Caco-2 (cell line): ENCODE measurements around the gene COP1. TPM values are rescaled to one million over a fixed set of nuclear protein-coding genes. Genes with fewer than 3 reads are reported as not detected.

Experiments
- BruUV-seq: library from RNA; stranded (reverse); fragments of 400-500 nt; replicated peaks from 2 replicates; lab custom pipeline; 2021; lab: Mats Ljungman, UMichigan
- CTCF ChIA-PET: fragments of 300-600 bp; sonication (Branson Sonifier 250); formaldehyde crosslinking; loops from one replicate; lab custom pipeline; 2022; ENCODE audit warnings: antibody characterized with exemption; lab: Charles Lee
- POLR2A ChIA-PET: fragments of 300-600 bp; sonication (Branson Sonifier 250); formaldehyde crosslinking; loops from one replicate; lab custom pipeline; 2022; ENCODE audit warnings: antibody characterized with exemption; lab: Charles Lee
- DNase-seq, 2 experiments: peaks; one replicate each; pipeline versions ENCODE4 v3.0.0 to v3.0.0-alpha.2; 2020 to 2022
- H3K27me3 ChIP-seq: replicated peaks from 2 replicates; pipeline ENCODE4 v1.6.0; 2011; ENCODE audit warnings: low read length; ENCODE audit not compliant: control insufficient read depth, insufficient read depth
- H3K36me3 ChIP-seq: 2 replicates; pipeline ENCODE4 v1.5.1; 2011; ENCODE audit warnings: low read length; ENCODE audit not compliant: control insufficient read depth, insufficient read depth
- H3K4me1 ChIP-seq: fragments of 250-450 bp; sonication (Bioruptor Pico); 2 replicates; pipeline ENCODE4 v1.5.1; 2020; ENCODE audit warnings: mild to moderate bottlenecking
- H3K4me3 ChIP-seq: 2 replicates; pipeline ENCODE4 v1.5.1; 2011; ENCODE audit warnings: low read depth, mild to moderate bottlenecking, control low read depth, low read length
- H3K9me3 ChIP-seq: fragments of 250-450 bp; sonication (Bioruptor Pico); 2 replicates; pipeline ENCODE4 v1.5.1; 2020; ENCODE audit warnings: mild to moderate bottlenecking, moderate library complexity
- H3K27ac Mint-ChIP-seq: one replicate; pipeline ENCODE4 v1.8.0; 2022; ENCODE audit warnings: mixed read lengths; ENCODE audit not compliant: unreplicated experiment
- H3K27me3 Mint-ChIP-seq: one replicate; pipeline ENCODE4 v1.8.0; 2022; ENCODE audit warnings: mixed read lengths; ENCODE audit not compliant: insufficient read depth, unreplicated experiment
- H3K36me3 Mint-ChIP-seq: one replicate; pipeline ENCODE4 v1.8.0; 2022; ENCODE audit warnings: mild to moderate bottlenecking, mixed read lengths; ENCODE audit not compliant: insufficient read depth, unreplicated experiment
- H3K4me1 Mint-ChIP-seq: one replicate; pipeline ENCODE4 v1.8.0; 2022; ENCODE audit warnings: low read depth, mixed read lengths; ENCODE audit not compliant: unreplicated experiment
- H3K4me3 Mint-ChIP-seq: one replicate; pipeline ENCODE4 v1.8.0; 2022; ENCODE audit warnings: mild to moderate bottlenecking, moderate library complexity, mixed read lengths; ENCODE audit not compliant: unreplicated experiment
- H3K9me3 Mint-ChIP-seq: one replicate; pipeline ENCODE4 v1.8.0; 2022; ENCODE audit warnings: mixed read lengths; ENCODE audit not compliant: unreplicated experiment
- CTCF ChIP-seq, 2 experiments: fragments of 200-600 bp in 1 of 2; IDR thresholded peaks; 1 replicate in 1 of 2; 2 replicates in 1 of 2; pipeline versions ENCODE4 v1.5.1 to v1.8.0; 2011 to 2022; ENCODE audit warnings: antibody characterized with exemption in 1 of 2, control low read depth in 1 of 2, inconsistent platforms in 1 of 2, low read depth in 1 of 2, low read length in 1 of 2, mild to moderate bottlenecking in 1 of 2, moderate library complexity in 1 of 2; ENCODE audit not compliant: insufficient read depth in 1 of 2, severe bottlenecking in 1 of 2, unreplicated experiment in 1 of 2
- intact Hi-C: fragments of 100-400 bp; cut with micrococcal nuclease; formaldehyde crosslinking; loops from one replicate; pipeline ENCODE4 v1.10.0; 2022; ENCODE audit not compliant: unreplicated experiment
- total RNA-seq: library from RNA; stranded (reverse); gene quantifications from 2 replicates; pipeline ENCODE4 v1.2.3, GENCODE V29; 2022

COP1 gene
- total RNA-seq, 1 experiment from 2014 or later = 46.9 TPM

DNA sequence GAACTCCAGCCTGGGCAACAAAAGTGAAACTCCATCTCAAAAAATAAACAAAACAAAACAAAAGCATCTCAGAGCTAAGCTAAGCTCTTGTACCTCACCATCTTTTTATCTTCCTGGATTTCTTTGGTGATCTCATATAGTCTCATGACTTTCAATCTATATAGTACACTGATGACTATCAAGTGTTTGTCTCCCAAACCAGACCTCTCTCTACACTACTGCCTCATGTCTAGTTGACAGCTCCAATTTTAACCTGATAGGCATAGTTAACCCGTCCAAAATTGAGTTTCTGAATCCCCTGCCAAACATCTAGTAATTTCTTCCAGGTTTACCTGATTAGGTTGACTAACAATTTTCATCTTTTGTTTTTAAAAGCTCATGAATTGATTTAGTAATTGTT, 151.7 kb downstream of the COP1 start:
- intact Hi-C loops = no loop called here
- ChIA-PET POLR2A (interaction anchor here (0.8 kb wide), 1 partner anchor 55 kb away, joined by 3 read pairs; no protein-coding TSS in a partner anchor), CTCF (no interaction called here)
- Histone ChIP-seq H3K4me1 (peaks cover 30% of the 10 kb centered on the region), H3K4me3 (no peak overlapping the region), H3K36me3 (no peaks in the 10 kb centered on the region), H3K27me3 (no peaks in the 10 kb centered on the region), H3K9me3 (no peaks in the 10 kb centered on the region)
- no peak for TF ChIP-seq CTCF (IDR thresholded peaks at IDR 0.05; ENCODE audit: insufficient read depth in 1 of 2, low read depth in 1 of 2, low read length in 1 of 2, severe bottlenecking in 1 of 2, unreplicated experiment in 1 of 2)
- BruUV-seq = no TSS peak
- H3K27me3 Mint-ChIP-seq = no peaks in the 10 kb centered on the region
- no peak for DNase-seq
- H3K4me1 Mint-ChIP-seq = peaks cover 22% of the 10 kb centered on the region
- no peaks in the 10 kb centered on the region for H3K9me3 Mint-ChIP-seq
- H3K36me3 Mint-ChIP-seq = peaks cover 7% of the 10 kb centered on the region
- H3K4me3 Mint-ChIP-seq = no peak overlapping the region
- no peak overlapping the region for H3K27ac Mint-ChIP-seq

DNA sequence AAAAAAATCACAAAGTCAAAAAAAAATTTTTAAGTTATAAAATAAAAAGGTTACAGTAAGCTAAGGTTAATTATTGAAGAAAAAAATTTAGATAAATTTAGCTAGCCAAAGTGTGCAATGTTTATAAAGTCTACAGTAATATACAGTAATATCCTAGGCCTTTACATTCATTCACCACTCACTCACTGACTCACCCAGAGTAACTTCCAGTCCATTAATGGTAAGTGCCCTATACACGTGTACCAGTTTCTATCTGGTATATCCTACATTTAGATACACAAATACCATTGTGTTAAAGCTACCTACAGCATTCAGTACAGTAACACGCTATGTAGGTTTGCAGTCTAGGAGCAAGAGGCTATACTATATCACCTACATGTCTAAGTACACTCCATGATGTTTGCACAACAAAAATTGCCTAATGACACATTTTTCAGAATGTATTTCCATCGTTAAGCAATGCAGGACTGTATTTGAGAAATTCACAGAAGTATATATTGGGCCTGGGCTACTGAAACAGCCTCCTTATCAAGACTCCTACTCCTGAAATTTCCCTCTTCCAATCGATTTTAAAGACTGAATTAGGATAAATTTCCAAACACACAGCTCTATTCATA, 155.1 kb downstream of the COP1 start:
- ChIA-PET CTCF (no interaction called here), POLR2A (no interaction called here)
- Histone ChIP-seq H3K9me3 (no peaks in the 10 kb centered on the region), H3K4me1 (peaks cover 12% of the 10 kb centered on the region), H3K27me3 (no peaks in the 10 kb centered on the region), H3K4me3 (no peak overlapping the region), H3K36me3 (no peaks in the 10 kb centered on the region)
- Mint-ChIP-seq H3K36me3 (peaks cover 2% of the 10 kb centered on the region), H3K27ac (no peak overlapping the region), H3K4me3 (no peak overlapping the region), H3K9me3 (no peaks in the 10 kb centered on the region), H3K27me3 (no peaks in the 10 kb centered on the region), H3K4me1 (peaks cover 13% of the 10 kb centered on the region)
- BruUV-seq = no TSS peak
- no peak for DNase-seq
- no peak for TF ChIP-seq CTCF (IDR thresholded peaks at IDR 0.05; ENCODE audit: insufficient read depth in 1 of 2, low read depth in 1 of 2, low read length in 1 of 2, severe bottlenecking in 1 of 2, unreplicated experiment in 1 of 2)
- intact Hi-C loops = no loop called here

DNA sequence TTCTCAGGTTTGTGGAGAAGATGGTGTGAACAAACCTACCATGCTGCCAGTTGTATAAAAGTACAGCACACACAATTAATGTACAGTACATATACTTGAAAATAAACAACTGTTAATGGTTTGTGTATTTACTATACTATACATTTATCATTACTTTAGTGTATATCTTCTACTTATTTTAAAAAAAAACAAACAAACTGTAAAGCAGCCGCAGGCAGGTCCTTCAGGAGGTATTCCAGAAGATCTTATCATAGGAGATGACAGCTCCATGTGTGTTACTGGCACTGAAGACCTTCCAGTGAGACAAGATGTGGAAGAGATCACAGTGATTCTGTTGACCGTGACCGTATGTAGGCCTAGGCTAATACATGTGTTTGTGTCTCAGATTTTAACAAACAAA, 155.7 kb downstream of the COP1 start:
- H3K9me3 ChIP-seq = no peaks in the 10 kb centered on the region
- Mint-ChIP-seq H3K36me3 (no peaks in the 10 kb centered on the region), H3K27ac (no peak overlapping the region), H3K4me1 (peaks cover 7% of the 10 kb centered on the region), H3K9me3 (no peaks in the 10 kb centered on the region), H3K27me3 (no peaks in the 10 kb centered on the region), H3K4me3 (no peak overlapping the region)
- H3K36me3 ChIP-seq = no peaks in the 10 kb centered on the region
- no TSS peak for BruUV-seq
- peaks cover 6% of the 10 kb centered on the region for H3K4me1 ChIP-seq
- ChIA-PET POLR2A (no interaction called here), CTCF (no interaction called here)
- H3K27me3 ChIP-seq = no peaks in the 10 kb centered on the region
- no peak for TF ChIP-seq CTCF (IDR thresholded peaks at IDR 0.05; ENCODE audit: insufficient read depth in 1 of 2, low read depth in 1 of 2, low read length in 1 of 2, severe bottlenecking in 1 of 2, unreplicated experiment in 1 of 2)
- intact Hi-C loops = no loop called here
- no peak for DNase-seq
- H3K4me3 ChIP-seq = no peak overlapping the region
